T follicular helper cell (primary cell): Measurements from ENCODE around the gene KIF6.
A peak's percentile ranks its signal among the peaks of the same experiment; 100 is the strongest.
"Not testable (repeated sequence)": the region's sequence is repeated elsewhere in the genome, so short reads cannot be mapped to it uniquely, and the experiment has no call there.

ENCODE experiments used
- DNase-seq: peaks from one replicate; pipeline ENCODE4 v3.0.0-alpha.2; 2020; ENCODE audit warnings: low read depth
- total RNA-seq, 2 experiments: gene quantifications; one replicate each; lab custom pipeline; 2026; lab: John Stamatoyannopoulos, UW

Gene KIF6, protein sequence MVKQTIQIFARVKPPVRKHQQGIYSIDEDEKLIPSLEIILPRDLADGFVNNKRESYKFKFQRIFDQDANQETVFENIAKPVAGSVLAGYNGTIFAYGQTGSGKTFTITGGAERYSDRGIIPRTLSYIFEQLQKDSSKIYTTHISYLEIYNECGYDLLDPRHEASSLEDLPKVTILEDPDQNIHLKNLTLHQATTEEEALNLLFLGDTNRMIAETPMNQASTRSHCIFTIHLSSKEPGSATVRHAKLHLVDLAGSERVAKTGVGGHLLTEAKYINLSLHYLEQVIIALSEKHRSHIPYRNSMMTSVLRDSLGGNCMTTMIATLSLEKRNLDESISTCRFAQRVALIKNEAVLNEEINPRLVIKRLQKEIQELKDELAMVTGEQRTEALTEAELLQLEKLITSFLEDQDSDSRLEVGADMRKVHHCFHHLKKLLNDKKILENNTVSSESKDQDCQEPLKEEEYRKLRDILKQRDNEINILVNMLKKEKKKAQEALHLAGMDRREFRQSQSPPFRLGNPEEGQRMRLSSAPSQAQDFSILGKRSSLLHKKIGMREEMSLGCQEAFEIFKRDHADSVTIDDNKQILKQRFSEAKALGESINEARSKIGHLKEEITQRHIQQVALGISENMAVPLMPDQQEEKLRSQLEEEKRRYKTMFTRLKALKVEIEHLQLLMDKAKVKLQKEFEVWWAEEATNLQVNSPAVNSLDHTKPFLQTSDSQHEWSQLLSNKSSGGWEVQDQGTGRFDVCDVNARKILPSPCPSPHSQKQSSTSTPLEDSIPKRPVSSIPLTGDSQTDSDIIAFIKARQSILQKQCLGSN
- 0 to 0.13 reads per million in 2 experiments for total RNA-seq

DNA sequence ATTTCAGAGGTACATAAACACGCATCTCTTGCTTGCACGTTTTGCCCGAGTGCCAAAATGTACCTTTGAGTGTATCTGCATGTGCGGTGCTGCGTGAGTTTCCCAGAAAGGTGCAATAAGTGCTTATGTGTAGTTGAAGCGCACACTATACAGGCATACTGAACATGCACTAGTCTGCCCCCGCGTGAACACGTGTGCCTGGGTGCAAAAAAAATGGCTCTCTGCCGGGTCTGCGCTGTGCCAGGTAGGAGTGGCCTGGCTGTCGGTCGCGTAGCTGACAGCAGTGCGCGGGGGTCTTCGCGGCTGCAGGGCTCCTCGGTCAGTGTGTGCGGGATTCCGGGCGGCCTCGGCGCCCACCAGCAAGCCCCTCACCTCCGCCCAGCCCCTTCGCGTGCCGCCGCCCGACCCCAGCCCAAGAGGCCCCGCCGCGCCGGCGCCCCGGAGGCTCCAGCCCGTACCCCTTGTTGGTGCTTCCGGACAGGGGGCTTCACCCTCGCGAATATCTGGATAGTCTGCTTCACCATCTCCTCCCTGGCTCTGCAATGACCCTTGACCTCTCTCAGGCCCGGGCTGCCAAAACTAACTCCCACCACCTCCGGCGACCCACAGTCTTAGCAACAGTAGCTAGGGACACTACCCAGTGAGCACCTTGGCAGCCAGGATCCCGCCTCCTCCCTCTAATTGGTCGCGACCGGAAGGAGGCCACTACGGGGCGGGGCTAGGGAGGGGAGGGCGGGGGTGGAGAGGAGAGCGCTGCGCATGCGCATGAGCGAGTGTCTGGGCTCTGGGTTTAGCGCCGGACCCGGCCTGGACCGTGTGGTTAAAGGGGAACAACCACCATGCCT lies at the start of gene KIF6:
KIF6 (minus strand) TSS at position 622 of the 845 bp plus-strand sequence; CDS start at position 524, 98 bp downstream.
- DNase-seq, result peak; percentile 67

DNA sequence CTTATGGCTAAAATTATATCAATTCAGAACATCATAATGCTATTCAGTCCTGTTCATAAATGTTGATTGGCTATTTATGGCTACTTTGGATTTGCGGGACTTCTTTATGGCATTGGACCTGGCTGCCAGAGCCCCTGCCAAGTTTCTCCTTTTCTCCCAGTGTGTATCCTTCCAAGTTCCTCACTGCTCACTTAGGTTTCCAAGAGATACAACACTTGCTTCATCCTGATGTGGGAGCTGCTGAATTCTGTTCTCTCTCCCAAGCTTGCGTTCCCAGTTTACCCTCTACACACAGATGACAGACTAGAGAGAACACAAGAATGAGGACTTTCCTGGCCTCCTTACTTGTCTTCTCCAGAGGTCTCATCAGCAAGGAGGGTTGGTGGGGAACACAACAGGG lies 48.6 kb upstream of the KIF6 start:
- DNase-seq, result no peak

- no peak for DNase-seq
Measured at GRCh38 chr6:39772559-39773273, 47.5 kb upstream of the KIF6 start.

GRCh38 chr6:39770446-39770845 lies 45.2 kb upstream of the KIF6 start:
- DNase-seq, result no peak

DNA sequence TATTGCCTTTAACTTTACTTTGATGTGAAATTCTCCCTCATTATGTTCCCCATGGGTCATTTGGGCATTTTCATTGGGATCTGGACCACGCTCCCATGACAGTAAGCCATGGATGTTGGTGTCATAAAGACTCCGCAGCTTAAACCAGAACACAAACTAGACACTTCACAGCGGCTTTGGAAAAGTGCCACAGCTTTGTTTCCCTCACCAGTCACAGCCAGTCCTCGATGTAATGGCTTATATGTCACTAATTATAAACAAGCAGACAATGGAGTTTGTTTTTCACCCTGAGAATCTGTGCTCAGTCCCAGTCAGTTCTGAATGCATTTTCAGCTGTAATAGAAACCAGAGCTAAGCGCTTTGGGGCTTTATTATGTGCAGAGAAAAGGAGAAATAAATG lies 43.8 kb upstream of the KIF6 start:
- no peak for DNase-seq

DNA sequence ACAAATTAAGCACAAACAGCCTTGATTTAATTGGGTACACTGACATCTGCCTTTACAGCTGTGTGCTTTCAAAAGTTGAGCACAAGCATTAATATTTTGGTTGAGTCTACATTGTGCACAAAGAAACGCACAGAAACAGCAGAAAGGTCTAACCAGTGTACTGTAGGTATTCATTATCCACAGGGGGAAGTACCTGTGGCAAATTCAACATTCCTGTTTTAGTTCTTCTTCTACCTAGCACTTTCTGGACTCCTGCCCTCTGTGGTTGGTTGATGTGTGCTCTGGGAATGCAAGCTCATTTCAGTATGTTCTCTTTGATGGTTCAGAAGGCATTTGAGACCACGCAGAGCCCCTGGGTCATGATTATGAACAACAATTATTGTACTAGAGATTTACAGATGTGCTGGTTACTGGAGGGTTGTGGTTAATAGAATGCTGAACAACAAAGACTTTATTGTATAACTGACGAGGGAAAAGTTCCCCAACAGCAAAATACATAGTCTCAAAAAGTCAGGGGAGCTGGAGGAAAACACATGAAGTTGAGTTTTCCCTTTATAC lies 40.4 kb upstream of the KIF6 start:
- no peak for DNase-seq

DNA sequence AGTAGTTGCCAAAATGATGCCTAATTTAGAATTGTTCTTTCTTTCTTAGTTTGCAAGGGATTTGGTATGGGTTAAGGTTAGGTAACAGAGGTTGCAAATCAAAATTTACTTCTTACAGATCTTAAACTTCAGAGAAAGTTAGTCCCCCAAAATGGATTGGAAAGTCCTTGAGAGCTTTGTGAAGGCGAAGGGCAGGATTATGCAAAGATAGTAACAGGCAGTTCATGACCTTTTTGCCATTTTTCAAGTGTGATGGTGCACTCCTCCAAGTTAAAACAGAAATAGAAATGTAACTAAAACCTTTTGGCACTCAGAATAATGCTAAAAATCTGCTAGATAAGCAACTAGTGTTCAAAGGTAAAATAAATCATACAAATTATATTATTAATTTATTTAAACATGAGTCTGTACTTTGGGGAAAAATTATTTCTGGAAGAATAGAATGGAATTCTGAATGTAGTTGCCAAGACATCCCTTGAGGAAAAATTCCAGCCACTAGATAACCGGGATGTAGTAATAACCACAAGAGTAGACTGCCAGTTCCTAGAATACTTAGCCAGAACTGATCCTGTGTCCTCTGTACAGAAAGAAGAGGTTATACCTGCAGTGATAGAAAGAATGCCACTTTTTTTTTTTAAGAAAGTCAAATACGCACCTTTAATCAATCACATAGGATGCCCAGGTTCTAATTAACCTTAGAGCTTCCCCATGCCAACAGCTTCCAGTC lies 35.2 kb upstream of the KIF6 start:
- DNase-seq, result no peak

- no peak for DNase-seq
Measured at GRCh38 chr6:39758905-39759605, 33.8 kb upstream of the KIF6 start.

- no peak for DNase-seq
Measured at GRCh38 chr6:39756582-39756981, 31.4 kb upstream of the KIF6 start.

- DNase-seq, result no peak
Measured at GRCh38 chr6:39755231-39755630, 30.0 kb upstream of the KIF6 start.

DNA sequence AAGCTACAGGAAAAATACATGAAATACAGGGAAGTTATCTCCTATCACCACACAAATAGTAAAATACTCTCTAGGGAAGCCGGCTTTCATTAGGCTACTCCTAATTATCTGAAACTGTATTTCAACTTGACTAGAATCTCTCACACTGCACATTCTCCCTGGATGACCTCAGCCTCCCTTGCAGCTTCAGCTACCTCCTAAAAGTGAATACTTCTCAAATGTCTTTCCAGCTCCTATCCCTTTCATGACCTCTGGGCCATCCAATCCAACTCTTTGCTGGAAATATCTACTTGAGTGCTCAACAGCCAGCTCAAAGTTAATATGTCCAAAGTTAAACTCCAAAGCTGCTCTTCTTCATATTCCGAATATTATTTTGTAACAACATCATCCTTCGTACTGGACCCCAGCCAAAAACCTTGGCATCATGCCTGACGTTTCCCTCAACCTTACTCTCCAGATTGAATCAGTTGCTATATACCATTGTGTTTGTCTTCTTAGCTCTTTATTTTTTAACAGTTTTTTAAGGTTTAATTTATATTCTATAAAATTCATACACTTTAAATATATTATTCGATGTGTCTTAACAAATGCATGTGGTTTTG lies 29.4 kb upstream of the KIF6 start:
- no peak for DNase-seq

DNA sequence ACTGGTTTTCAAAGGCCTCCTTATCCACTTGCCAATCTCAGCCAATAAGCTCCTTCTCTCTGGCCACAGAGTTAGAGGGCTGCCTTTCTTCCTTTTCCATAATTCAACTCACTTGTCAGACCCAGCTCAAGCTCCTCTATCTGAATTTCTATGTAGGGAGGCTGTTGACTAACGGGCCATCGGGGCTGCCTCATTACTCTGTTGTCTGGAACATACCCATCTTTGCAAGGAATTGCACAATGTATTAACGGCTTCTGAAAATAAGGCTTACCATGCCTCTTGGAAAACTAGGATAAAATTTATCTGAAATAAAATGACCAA lies 28.5 kb upstream of the KIF6 start:
- DNase-seq, result no peak

- no peak for DNase-seq
Measured at GRCh38 chr6:39752835-39753724, 27.9 kb upstream of the KIF6 start.

GRCh38 chr6:39746795-39747194 lies 21.6 kb upstream of the KIF6 start:
- DNase-seq, result no peak

DNA sequence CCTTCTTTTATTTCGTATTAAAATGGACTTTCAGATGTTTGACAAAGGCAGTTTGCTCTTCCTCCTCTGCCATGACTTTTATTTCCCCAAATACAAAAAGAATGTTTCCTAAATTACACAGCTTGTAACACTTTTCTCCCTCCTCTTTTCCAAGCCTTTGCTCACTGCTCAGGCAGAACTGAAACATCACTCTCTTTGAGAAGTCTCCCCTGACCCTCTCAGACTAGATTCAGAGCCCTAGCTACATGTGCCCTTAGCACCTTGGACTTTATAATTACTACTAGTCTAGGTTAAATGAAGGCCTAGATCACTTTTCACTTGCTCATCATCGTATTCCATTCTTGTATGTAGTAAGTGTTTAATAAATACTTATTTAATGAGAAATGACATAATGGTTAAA lies 8.5 kb upstream of the KIF6 start:
- DNase-seq, result no peak

DNA sequence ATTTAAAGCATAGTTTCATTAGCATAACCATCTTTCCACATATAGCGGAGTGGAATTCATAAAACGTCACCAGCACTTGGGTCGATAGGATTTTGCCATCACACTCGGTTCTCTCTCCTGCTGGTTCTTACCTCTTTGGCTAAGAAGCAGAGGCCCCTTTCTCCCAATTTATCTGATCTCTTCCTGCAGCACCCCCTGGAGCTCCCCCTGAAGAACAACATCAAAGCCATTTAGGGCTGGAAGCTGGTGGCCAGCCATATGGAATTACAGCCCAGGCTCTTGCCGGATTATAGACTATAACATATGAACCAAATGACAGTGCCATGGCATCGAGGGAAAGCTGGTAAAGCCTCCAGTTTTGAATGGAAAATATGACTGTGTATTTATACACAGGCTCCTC lies 6.4 kb upstream of the KIF6 start:
- no peak for DNase-seq

DNA sequence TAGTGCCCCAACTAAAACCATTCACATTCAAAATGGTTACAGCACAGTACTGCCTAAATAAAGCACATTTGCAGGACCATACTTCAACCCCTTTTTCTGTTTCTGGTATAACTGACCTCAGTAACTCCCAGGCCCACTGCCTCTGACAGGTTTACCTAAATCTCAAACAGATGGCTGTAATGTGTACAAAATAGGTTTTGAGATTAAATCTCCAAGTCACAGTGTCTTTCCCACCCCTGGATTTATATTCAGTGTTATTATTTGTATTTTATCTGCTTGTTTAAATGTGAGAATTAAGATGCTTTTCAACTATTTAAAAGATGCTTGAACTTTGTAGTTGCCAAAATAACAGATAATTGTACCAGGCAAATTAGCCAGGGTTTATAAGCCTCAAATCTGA lies 4.7 kb upstream of the KIF6 start:
- DNase-seq, result no peak

DNA sequence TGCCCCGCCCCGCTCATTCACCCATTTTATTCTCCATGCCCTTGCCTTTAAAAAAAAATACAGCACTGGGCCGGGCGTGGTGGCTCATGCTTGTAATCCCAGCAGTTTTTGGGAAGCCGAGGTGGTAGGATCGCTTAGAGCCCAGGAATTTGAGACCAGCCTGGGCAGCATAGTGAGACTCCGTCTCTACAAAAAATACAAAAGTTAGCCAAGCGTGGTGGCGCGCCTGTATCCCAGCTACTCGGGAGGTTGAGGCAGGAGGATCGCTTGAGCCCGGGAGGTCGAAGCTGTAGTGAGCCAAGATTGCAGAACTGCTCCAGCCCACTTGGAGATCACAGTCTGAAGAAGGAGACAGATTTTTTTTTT lies 407 bp upstream of the KIF6 start:
- no peak for DNase-seq

DNA sequence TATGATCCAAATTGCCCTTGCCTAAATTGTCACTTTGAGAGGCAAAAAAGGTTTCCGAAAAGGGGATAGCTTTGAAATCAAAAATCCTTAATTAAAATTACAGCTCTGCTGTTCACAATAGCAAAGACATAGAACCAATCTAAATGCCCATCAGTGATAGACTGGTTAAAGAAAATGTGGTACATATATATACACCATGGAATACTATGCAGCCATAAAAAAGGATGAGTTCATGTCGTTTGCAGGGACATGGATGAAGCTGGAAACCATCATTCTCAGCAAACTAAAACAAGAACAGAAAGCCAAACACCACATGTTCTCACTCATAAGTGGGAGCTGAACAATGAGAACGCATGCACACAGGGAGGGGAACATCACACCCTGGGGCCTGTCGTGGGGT lies 1.9 kb downstream of the KIF6 start:
- not testable (repeated sequence) for DNase-seq
